Prostate gland (tissue), 2 donors: ENCODE measurements around the gene CMTM8.

ENCODE experiments used
- CTCF ChIP-seq, 4 experiments: fragments of 200-600 bp in 2 of 4; fragments of 450-650 bp in 2 of 4; sonication (generic) in 2 of 4; IDR thresholded peaks; 1 replicate in 3 of 4; 2 replicates in 1 of 4; pipeline ENCODE4 v1.5.1; 2016 to 2019; ENCODE audit warnings: antibody characterized with exemption in 4 of 4, mild to moderate bottlenecking in 2 of 4, moderate library complexity in 2 of 4
- POLR2A ChIP-seq: fragments of 450-650 bp; IDR thresholded peaks from one replicate; pipeline ENCODE4 v1.6.1; 2016; ENCODE audit warnings: antibody characterized with exemption, mild to moderate bottlenecking

- TF ChIP-seq CTCF (IDR thresholded peaks at IDR 0.05) (no peak), POLR2A (no peak)
Observed at GRCh38 chr3:32193101-32193500, 45.4 kb upstream of the CMTM8 start.
